Activated CD8-positive, alpha-beta T cell treated with anti-CD3 and anti-CD28 coated beads for 36 hours (primary cell): ENCODE results near the gene FOXP1. TPM values are rescaled to one million over a fixed set of nuclear protein-coding genes. Genes with fewer than 3 reads are reported as not detected.

ENCODE experiments used
- ATAC-seq: fragments of 200-7000 bp; cut with Tn5 transposase; one replicate; pipeline ENCODE4 v1.10.0; 2021; ENCODE audit warnings: mild to moderate bottlenecking, moderate library complexity
- CTCF ChIA-PET: fragments of 350-600 bp; sonication (Branson Sonifier 250); formaldehyde crosslinking; loops from one replicate; lab custom pipeline; 2021; ENCODE audit warnings: antibody characterized with exemption; lab: Charles Lee
- POLR2A ChIA-PET: fragments of 350-600 bp; sonication (Branson Sonifier 250); formaldehyde crosslinking; loops from one replicate; lab custom pipeline; 2021; ENCODE audit warnings: antibody characterized with exemption; lab: Charles Lee
- DNase-seq: peaks from one replicate; pipeline ENCODE4 v3.0.0-alpha.2; 2020
- H3K27ac Mint-ChIP-seq: one replicate; pipeline ENCODE4 v1.8.0; 2021; ENCODE audit warnings: mild to moderate bottlenecking, mixed read lengths
- H3K27me3 Mint-ChIP-seq: one replicate; pipeline ENCODE4 v1.8.0; 2021; ENCODE audit warnings: mixed read lengths
- H3K36me3 Mint-ChIP-seq: one replicate; pipeline ENCODE4 v1.8.0; 2021; ENCODE audit warnings: low read depth, mixed read lengths
- H3K4me1 Mint-ChIP-seq: one replicate; pipeline ENCODE4 v1.8.0; 2021; ENCODE audit warnings: low read depth, mixed read lengths
- H3K4me3 Mint-ChIP-seq: one replicate; pipeline ENCODE4 v1.8.0; 2021; ENCODE audit warnings: mild to moderate bottlenecking, moderate library complexity, mixed read lengths
- H3K9me3 Mint-ChIP-seq: one replicate; pipeline ENCODE4 v1.8.0; 2021; ENCODE audit warnings: mixed read lengths
- intact Hi-C: fragments of 100-400 bp; cut with micrococcal nuclease; formaldehyde crosslinking; loops from one replicate; pipeline ENCODE4 v1.10.0; 2022
- total RNA-seq, 2 experiments: library from RNA; stranded (reverse); gene quantifications; one replicate each; pipeline ENCODE4 v1.2.3, GENCODE V29; 2021
- TF ChIP-seq, protein P1 (sequence below): fragments of 200-600 bp; IDR thresholded peaks from one replicate; pipeline ENCODE4 v1.8.0; 2022; ENCODE audit warnings: antibody characterized with exemption, mild to moderate bottlenecking

Gene FOXP1
- total RNA-seq, result 100 to 1,000 TPM; 145 to 153 TPM

DNA sequence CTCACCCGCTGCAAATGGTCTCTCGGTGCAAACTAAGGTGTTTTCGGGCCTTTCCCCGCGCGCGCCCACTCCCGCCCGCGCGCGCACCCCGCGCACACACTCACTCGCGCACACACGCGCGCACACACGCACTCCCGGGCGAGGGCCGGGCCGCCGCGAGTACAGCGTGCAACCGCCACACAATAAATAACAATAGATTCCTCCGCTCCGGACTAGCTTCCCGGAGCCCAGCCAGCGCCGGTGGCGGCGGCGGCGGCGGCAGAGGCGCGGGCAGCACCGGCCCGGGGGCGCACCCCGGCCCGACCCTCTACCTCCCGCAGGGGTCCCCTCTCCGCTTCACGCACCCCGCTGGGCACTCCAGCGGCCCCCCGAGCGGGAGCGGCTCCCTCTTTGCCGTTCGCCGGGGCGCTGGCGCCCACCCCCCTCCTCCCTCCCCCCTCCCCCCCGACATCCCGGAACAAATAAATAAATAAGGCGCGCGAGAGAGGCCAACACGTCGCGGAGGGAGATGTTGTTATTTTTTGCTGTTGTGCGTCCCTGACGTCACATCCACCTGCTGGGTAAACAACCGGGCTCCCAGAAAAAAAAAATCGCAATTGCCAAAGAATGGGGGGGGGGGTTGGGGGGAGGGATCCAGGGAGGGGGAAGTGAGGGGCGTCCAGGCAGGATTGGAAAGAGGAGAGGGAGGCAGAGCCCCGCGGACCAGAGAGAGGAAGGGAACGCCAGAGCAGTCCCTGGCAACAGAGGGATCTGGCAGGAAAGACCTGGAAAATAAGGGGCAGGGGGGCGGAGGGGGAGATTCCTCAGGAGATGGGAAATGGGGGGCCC lies at the start of gene FOXP1:
Gene FOXP1, minus strand, starts transcription at position 163 of the 828 bp plus-strand sequence. CDS start 385,347 bp downstream, outside the sequence.
- peak within 1 kb of the TSS; percentile 84 for H3K4me3 Mint-ChIP-seq
- peaks cover 15% of the 10 kb centered on the region for H3K36me3 Mint-ChIP-seq
- H3K27ac Mint-ChIP-seq, result peak within 1 kb of the TSS; percentile 99
- H3K9me3 Mint-ChIP-seq, result no peaks in the 10 kb centered on the region
- peaks cover 60% of the 10 kb centered on the region for H3K4me1 Mint-ChIP-seq
- ChIA-PET CTCF (interaction anchor here (1.1 to 1.6 kb wide), 4 partner anchors 167 to 523 kb away, joined by 3 to 5 read pairs (median 4); no protein-coding TSS in a partner anchor), POLR2A (interaction anchor here (0.5 to 4.8 kb wide), 25 partner anchors 26 to 522 kb away, joined by 3 to 74 read pairs (median 6); no protein-coding TSS in a partner anchor)
- no peaks in the 10 kb centered on the region for H3K27me3 Mint-ChIP-seq
- TF ChIP-seq, protein P1, sequence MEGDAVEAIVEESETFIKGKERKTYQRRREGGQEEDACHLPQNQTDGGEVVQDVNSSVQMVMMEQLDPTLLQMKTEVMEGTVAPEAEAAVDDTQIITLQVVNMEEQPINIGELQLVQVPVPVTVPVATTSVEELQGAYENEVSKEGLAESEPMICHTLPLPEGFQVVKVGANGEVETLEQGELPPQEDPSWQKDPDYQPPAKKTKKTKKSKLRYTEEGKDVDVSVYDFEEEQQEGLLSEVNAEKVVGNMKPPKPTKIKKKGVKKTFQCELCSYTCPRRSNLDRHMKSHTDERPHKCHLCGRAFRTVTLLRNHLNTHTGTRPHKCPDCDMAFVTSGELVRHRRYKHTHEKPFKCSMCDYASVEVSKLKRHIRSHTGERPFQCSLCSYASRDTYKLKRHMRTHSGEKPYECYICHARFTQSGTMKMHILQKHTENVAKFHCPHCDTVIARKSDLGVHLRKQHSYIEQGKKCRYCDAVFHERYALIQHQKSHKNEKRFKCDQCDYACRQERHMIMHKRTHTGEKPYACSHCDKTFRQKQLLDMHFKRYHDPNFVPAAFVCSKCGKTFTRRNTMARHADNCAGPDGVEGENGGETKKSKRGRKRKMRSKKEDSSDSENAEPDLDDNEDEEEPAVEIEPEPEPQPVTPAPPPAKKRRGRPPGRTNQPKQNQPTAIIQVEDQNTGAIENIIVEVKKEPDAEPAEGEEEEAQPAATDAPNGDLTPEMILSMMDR, result no peak
- intact Hi-C loops, result loop anchor here (2.0 to 10.0 kb wide), 7 partner anchors 131 to 579 kb away; no protein-coding TSS in a partner anchor
- peak; percentile 56 for ATAC-seq
- peak; percentile 79 for DNase-seq

DNA sequence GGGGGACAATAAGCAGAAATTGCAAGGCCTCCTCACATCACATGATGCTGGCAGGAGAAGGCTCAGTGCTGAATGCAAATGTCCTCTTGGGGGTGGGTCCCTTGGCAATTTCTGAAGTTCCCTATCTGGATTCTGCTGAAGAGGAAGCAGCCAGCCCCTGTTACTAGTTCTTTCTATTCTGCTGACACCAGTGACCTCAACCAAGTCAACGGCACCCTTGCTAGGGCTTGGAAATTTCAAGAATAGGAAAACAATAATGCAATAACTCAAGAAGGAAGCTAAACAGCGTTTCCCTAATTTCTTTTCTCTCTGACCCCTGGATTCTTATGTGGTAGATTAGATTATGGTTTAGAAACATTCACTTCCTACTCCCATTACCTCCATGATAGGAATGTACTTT lies 46.2 kb upstream of the FOXP1 start:
- DNase-seq (no peak), ATAC-seq (no peak)
- ChIA-PET CTCF (no interaction called here), POLR2A (interaction anchor here (0.6 kb wide), 1 partner anchor 73 kb away, joined by 4 read pairs; no protein-coding TSS in a partner anchor)
- Mint-ChIP-seq H3K4me3 (no peak overlapping the region), H3K27ac (no peak overlapping the region), H3K9me3 (no peaks in the 10 kb centered on the region), H3K36me3 (no peaks in the 10 kb centered on the region), H3K27me3 (no peaks in the 10 kb centered on the region), H3K4me1 (no peaks in the 10 kb centered on the region)
- intact Hi-C loops, result no loop called here
- TF ChIP-seq, protein P1, result no peak

DNA sequence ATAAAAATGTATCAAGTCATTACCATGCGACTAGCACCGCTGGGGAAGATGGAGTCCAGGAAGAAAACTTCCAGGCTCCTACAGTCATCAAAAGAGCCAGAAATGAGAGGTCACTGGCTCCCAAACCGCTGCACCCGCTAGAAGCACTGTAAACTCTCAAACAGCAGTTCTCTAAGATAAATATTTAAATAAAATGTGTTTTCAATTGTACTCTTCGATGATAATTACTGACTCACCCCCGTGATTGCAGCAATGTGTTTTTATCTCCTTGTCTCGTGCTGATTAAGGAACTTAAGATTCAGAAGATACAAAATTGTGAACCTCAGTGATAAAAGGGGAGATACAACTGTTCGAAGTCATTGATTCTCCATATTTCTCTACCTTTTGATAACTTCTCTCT lies 45.8 kb upstream of the FOXP1 start:
- ChIA-PET POLR2A (no interaction called here), CTCF (no interaction called here)
- Mint-ChIP-seq H3K36me3 (no peaks in the 10 kb centered on the region), H3K27ac (no peak overlapping the region), H3K4me3 (no peak overlapping the region), H3K4me1 (no peaks in the 10 kb centered on the region), H3K9me3 (no peaks in the 10 kb centered on the region), H3K27me3 (no peaks in the 10 kb centered on the region)
- intact Hi-C loops, result no loop called here
- TF ChIP-seq, protein P1, result no peak
- DNase-seq, result no peak
- no peak for ATAC-seq

DNA sequence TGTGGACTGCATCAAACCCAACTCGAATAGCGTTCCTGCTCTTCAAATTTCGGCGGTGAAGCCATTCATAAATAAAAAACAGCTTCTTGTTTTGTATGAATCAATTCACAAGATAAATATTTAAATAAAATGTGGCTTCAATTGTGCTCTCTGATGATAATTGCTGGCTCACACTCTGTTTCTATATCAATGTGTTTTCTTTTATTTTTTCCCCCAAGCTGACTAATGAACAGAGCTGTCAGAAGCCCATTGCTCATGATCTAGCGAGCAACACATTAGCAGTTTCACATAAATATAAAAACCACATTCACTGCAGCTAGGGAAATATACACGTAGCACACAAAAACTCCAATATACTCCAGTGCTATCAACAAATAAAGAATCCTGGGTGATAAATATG lies 45.0 kb upstream of the FOXP1 start:
- H3K4me1 Mint-ChIP-seq, result no peaks in the 10 kb centered on the region
- ATAC-seq, result no peak
- no peaks in the 10 kb centered on the region for H3K9me3 Mint-ChIP-seq
- POLR2A ChIA-PET, result interaction anchor here (0.6 kb wide), 1 partner anchor 594 kb away, joined by 3 read pairs; no protein-coding TSS in a partner anchor
- DNase-seq, result no peak
- TF ChIP-seq, protein P1, result no peak
- CTCF ChIA-PET, result no interaction called here
- no peaks in the 10 kb centered on the region for H3K36me3 Mint-ChIP-seq
- no peak overlapping the region for H3K27ac Mint-ChIP-seq
- intact Hi-C loops, result no loop called here
- no peaks in the 10 kb centered on the region for H3K27me3 Mint-ChIP-seq
- H3K4me3 Mint-ChIP-seq, result no peak overlapping the region

DNA sequence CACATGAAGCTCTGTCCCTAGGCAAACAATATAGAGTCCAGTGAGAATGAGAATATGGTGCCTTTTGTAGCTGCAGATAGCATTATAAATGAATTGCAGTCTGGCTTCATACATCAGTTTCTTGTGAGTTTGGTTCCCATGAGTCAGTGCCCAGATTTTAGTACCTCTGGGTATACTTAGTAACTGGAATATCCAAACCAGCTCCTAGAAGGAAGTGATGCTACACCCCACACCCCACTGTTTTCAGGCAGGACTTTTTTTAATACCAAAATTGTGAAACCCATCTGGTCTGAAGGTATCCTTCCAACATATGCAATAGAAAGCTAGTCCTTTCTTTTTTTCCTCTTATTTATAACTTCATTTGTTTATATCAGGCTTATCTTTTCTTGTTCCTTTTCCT lies 42.1 kb upstream of the FOXP1 start:
- Mint-ChIP-seq H3K27ac (no peak overlapping the region), H3K36me3 (no peaks in the 10 kb centered on the region), H3K4me1 (no peaks in the 10 kb centered on the region), H3K9me3 (no peaks in the 10 kb centered on the region), H3K27me3 (no peaks in the 10 kb centered on the region), H3K4me3 (no peak overlapping the region)
- intact Hi-C loops, result no loop called here
- no peak for DNase-seq
- no peak for ATAC-seq
- ChIA-PET CTCF (interaction anchor here (1.9 kb wide), 1 partner anchor 10 kb away, joined by 5 read pairs; no protein-coding TSS in a partner anchor), POLR2A (no interaction called here)
- TF ChIP-seq, protein P1, result no peak
